SK-N-SH (cell line): ENCODE measurements around the gene KNSTRN. TPM values are rescaled to one million over a fixed set of nuclear protein-coding genes. Genes with fewer than 3 reads are reported as not detected.
A peak's percentile ranks its signal among the peaks of the same experiment; 100 is the strongest.

Experiments used
- CTCF ChIA-PET: fragments of 300-600, 350-600 bp; formaldehyde crosslinking; extraction: SDS; loops from one replicate; lab custom pipeline; 2021; lab: Yijun Ruan, JAX
- POLR2A ChIA-PET: fragments of 350-600 bp; sonication (Branson Sonifier 250); formaldehyde crosslinking; extraction: SDS; loops from one replicate; lab custom pipeline; 2020; ENCODE audit warnings: antibody characterized with exemption, inconsistent platforms; lab: Yijun Ruan, JAX
- DNase-seq: peaks from one replicate; pipeline ENCODE4 v3.0.0; 2012
- H2AFZ ChIP-seq: fragments of 200-600 bp; sonication (generic); 2 replicates; pipeline ENCODE4 v1.8.1; 2016; ENCODE audit warnings: antibody characterized with exemption, mild to moderate bottlenecking, low read depth
- H3F3A ChIP-seq: fragments of 200-600 bp; sonication (generic); replicated peaks from 2 replicates; pipeline ENCODE3; 2016; ENCODE audit warnings: antibody characterized with exemption, mild to moderate bottlenecking; ENCODE audit not compliant: insufficient read depth
- H3K27ac ChIP-seq, 2 experiments: fragments of 200-500 bp in 1 of 2; fragments of 200-600 bp in 1 of 2; sonication (Bioruptor generic) in 1 of 2; sonication (generic), shearing (Covaris generic) in 1 of 2; 2 replicates each; pipeline versions ENCODE4 v1.5.1 to v1.6.1; 2014 to 2016; ENCODE audit warnings: low read depth in 2 of 2, inconsistent platforms in 1 of 2, low read length in 1 of 2, mild to moderate bottlenecking in 1 of 2, mixed read lengths in 1 of 2
- H3K27me3 ChIP-seq: fragments of 200-600 bp; sonication (generic), shearing (Covaris generic); 2 replicates; pipeline ENCODE4 v1.6.1; 2016; ENCODE audit warnings: mixed run types; ENCODE audit not compliant: insufficient read depth
- H3K36me3 ChIP-seq, 2 experiments: fragments of 200-500 bp in 1 of 2; fragments of 200-600 bp in 1 of 2; sonication (Bioruptor generic) in 1 of 2; sonication (generic) in 1 of 2; replicated peaks in 1 of 2; 2 replicates each; pipeline versions ENCODE3 to v1.5.1; 2014 to 2016; ENCODE audit warnings: low read length in 1 of 2, mild to moderate bottlenecking in 1 of 2; ENCODE audit not compliant: insufficient read depth in 2 of 2, control insufficient read depth in 1 of 2
- H3K4me1 ChIP-seq, 2 experiments: fragments of 200-500 bp in 1 of 2; fragments of 200-600 bp in 1 of 2; sonication (Bioruptor generic) in 1 of 2; sonication (generic), shearing (Covaris generic) in 1 of 2; 2 replicates each; pipeline versions ENCODE4 v1.5.1 to v1.6.1; 2014 to 2016; ENCODE audit warnings: low read depth in 1 of 2, low read length in 1 of 2, mixed run types in 1 of 2; ENCODE audit not compliant: insufficient read depth in 2 of 2, control insufficient read depth in 1 of 2
- H3K4me2 ChIP-seq: fragments of 200-600 bp; sonication (generic), shearing (Covaris generic); 2 replicates; pipeline ENCODE4 v1.6.1; 2017; ENCODE audit warnings: mixed run types
- H3K4me3 ChIP-seq, 2 experiments: fragments of 200-500 bp in 1 of 2; fragments of 200-600 bp in 1 of 2; sonication (Bioruptor generic) in 1 of 2; sonication (generic), shearing (Covaris generic) in 1 of 2; 2 replicates each; pipeline versions ENCODE4 v1.5.1 to v1.8.1; 2014 to 2016; ENCODE audit warnings: low read depth in 2 of 2, inconsistent platforms in 1 of 2, low read length in 1 of 2, mild to moderate bottlenecking in 1 of 2, mixed read lengths in 1 of 2, moderate library complexity in 1 of 2
- H3K79me2 ChIP-seq: fragments of 200-600 bp; sonication (generic); 2 replicates; pipeline ENCODE4 v1.8.1; 2017; ENCODE audit warnings: mild to moderate bottlenecking; ENCODE audit not compliant: insufficient read depth
- H3K9ac ChIP-seq: fragments of 200-600 bp; sonication (generic); 2 replicates; pipeline ENCODE4 v1.6.1; 2017; ENCODE audit warnings: mixed run types
- H3K9me2 ChIP-seq: fragments of 200-600 bp; sonication (generic); 2 replicates; pipeline ENCODE4 v1.6.1; 2017; ENCODE audit warnings: mixed run types
- H3K9me3 ChIP-seq: fragments of 200-600 bp; sonication (generic); 2 replicates; pipeline ENCODE4 v1.6.1; 2017; ENCODE audit warnings: mixed run types, mild to moderate bottlenecking, moderate library complexity
- H4K20me1 ChIP-seq: fragments of 200-600 bp; sonication (generic); 2 replicates; pipeline ENCODE4 v1.6.1; 2017; ENCODE audit warnings: mild to moderate bottlenecking, mixed run types; ENCODE audit not compliant: insufficient read depth
- MXI1 ChIP-seq: IDR thresholded peaks from 2 replicates; pipeline ENCODE4 v1.6.1; 2012; ENCODE audit warnings: mild to moderate bottlenecking, low read depth, low read length, improper control_type of control experiment
- RAD21 ChIP-seq: IDR thresholded peaks from 2 replicates; pipeline ENCODE4 v1.6.1; 2012; ENCODE audit warnings: mild to moderate bottlenecking, low read length
- TCF12 ChIP-seq: IDR thresholded peaks from 2 replicates; pipeline ENCODE4 v1.4.0; 2012
- TEAD4 ChIP-seq: IDR thresholded peaks from 2 replicates; pipeline ENCODE4 v1.4.0; 2012; ENCODE audit warnings: mild to moderate bottlenecking, borderline replicate concordance; ENCODE audit not compliant: insufficient read depth
- USF1 ChIP-seq: IDR thresholded peaks from 2 replicates; pipeline ENCODE4 v1.4.0; 2012; ENCODE audit warnings: low read depth, borderline replicate concordance
- USF2 ChIP-seq: fragments of 150-350 bp; IDR thresholded peaks from 2 replicates; pipeline ENCODE4 v1.6.1; 2017; ENCODE audit warnings: antibody characterized with exemption, low read length, low read depth, borderline replicate concordance
- ZBTB33 ChIP-seq: IDR thresholded peaks from 2 replicates; pipeline ENCODE4 v1.4.0; 2012; ENCODE audit warnings: low read depth, borderline replicate concordance
- WGBS: methylation state at CpG from one replicate; pipeline ENCODE4 v1.1.6; 2017; ENCODE audit warnings: low lambda C conversion rate; 5-methylcytosine and 5-hydroxymethylcytosine counted together
- polyA plus RNA-seq, 3 experiments: library from polyadenylated mRNA; depleted of rRNA; stranded (reverse); fragments of >200 nt; gene quantifications; 2 replicates each; pipeline ENCODE4 v1.2.3, GENCODE V29; 2012

KNSTRN gene
- polyA plus RNA-seq, 1 of the 3 experiments (the other 2 are of a cell fraction) = 25.5 TPM

GRCh38 chr15:40336744-40337122 lies 45.8 kb upstream of the KNSTRN start:
- no peak for DNase-seq
- ChIA-PET POLR2A (interaction anchor here (1.6 kb wide), 1 partner anchor 10 kb away, joined by 4 read pairs; no protein-coding TSS in a partner anchor), CTCF (interaction anchor here (1.3 to 70.6 kb wide), 8 partner anchors 5 to 183 kb away, joined by 4 to 2194 read pairs (median 99); partner anchors contain the start of genes ANKRD63, CCDC9B, DISP2 and INAFM2)
- H3K36me3 ChIP-seq = peaks cover 19 to 26% of the 10 kb centered on the region in 2 experiments
- H3F3A ChIP-seq = peaks cover 25% of the 10 kb centered on the region
- no peaks in the 10 kb centered on the region for H3K9me3 ChIP-seq
- H3K4me2 ChIP-seq = peak overlapping the region; percentile 94; the same call in 1 of the 2 replicates
- no peak overlapping the region for H3K27ac ChIP-seq
- no peak overlapping the region for H3K4me3 ChIP-seq
- H3K4me1 ChIP-seq = peaks cover 50 to 56% of the 10 kb centered on the region in 2 experiments; a peak in 3 of 4 replicates
- H3K27me3 ChIP-seq = no peaks in the 10 kb centered on the region
- 97% methylated on average over 4 of the region's 5 CpGs for WGBS
- H3K9me2 ChIP-seq = no peaks in the 10 kb centered on the region
- peak overlapping the region; percentile 98; the same call in 1 of the 2 replicates for H3K9ac ChIP-seq
- H3K79me2 ChIP-seq = peaks cover 53% of the 10 kb centered on the region
- no peaks in the 10 kb centered on the region for H4K20me1 ChIP-seq
- H2AFZ ChIP-seq = no peak overlapping the region
- TF ChIP-seq MXI1 = no peak
- TF ChIP-seq USF2 = no peak
- TF ChIP-seq ZBTB33 = no peak
- TF ChIP-seq RAD21 = no peak
- TF ChIP-seq TEAD4 = no peak
- TF ChIP-seq USF1 = no peak
- TF ChIP-seq TCF12 = no peak

- peaks cover 27% of the 10 kb centered on the region for H3F3A ChIP-seq
- peaks cover 19 to 26% of the 10 kb centered on the region in 2 experiments for H3K36me3 ChIP-seq
- no peaks in the 10 kb centered on the region for H4K20me1 ChIP-seq
- H3K4me3 ChIP-seq = peak overlapping the region in 1 of 2 experiments; percentile 77; a peak in 2 of 4 replicates
- H2AFZ ChIP-seq = no peak overlapping the region
- no peaks in the 10 kb centered on the region for H3K9me3 ChIP-seq
- H3K27me3 ChIP-seq = no peaks in the 10 kb centered on the region
- H3K27ac ChIP-seq = peak overlapping the region in 1 of 2 experiments; percentile 98; a peak in 3 of 4 replicates
- peaks cover 56% of the 10 kb centered on the region in 2 experiments; a peak in 3 of 4 replicates for H3K4me1 ChIP-seq
- TF ChIP-seq ZBTB33 = no peak
- peaks cover 53% of the 10 kb centered on the region for H3K79me2 ChIP-seq
- ChIA-PET CTCF (interaction anchor here (0.7 to 70.6 kb wide), 24 partner anchors 4 to 448 kb away, joined by 3 to 2194 read pairs (median 4); partner anchors contain the start of genes ANKRD63, CCDC9B, DISP2 and INAFM2), POLR2A (no interaction called here)
- no peaks in the 10 kb centered on the region for H3K9me2 ChIP-seq
- H3K4me2 ChIP-seq = peak overlapping the region; percentile 94
- DNase-seq = peak; percentile 40
- WGBS = 90% methylated on average over 8 of the region's 19 CpGs
- H3K9ac ChIP-seq = peak overlapping the region; percentile 98
Measured at GRCh38 chr15:40337597-40337996, 44.9 kb upstream of the KNSTRN start.
